ENCODE results near the gene TGFBRAP1.

- no peak for TF ChIP-seq CTCF (IDR thresholded peaks at IDR 0.05)
- no peak for TF ChIP-seq EP300 (IDR thresholded peaks at IDR 0.05)
- TF ChIP-seq POLR2A (IDR thresholded peaks at IDR 0.05) = no peak
- TF ChIP-seq POLR2AphosphoS5 (IDR thresholded peaks at IDR 0.05) = no peak
Observed at GRCh38 chr2:105248316-105249070, 81.0 kb downstream of the TGFBRAP1 start.
